GM12801 (cell line): ENCODE measurements around the gene AUTS2.

ENCODE experiments used
- TF ChIP-seq, protein P1 (sequence below): IDR thresholded peaks from one replicate; pipeline ENCODE4 v1.5.1; 2011; ENCODE audit warnings: control low read depth; ENCODE audit not compliant: insufficient read length; ENCODE audit errors: extremely low read depth

AUTS2 gene

DNA sequence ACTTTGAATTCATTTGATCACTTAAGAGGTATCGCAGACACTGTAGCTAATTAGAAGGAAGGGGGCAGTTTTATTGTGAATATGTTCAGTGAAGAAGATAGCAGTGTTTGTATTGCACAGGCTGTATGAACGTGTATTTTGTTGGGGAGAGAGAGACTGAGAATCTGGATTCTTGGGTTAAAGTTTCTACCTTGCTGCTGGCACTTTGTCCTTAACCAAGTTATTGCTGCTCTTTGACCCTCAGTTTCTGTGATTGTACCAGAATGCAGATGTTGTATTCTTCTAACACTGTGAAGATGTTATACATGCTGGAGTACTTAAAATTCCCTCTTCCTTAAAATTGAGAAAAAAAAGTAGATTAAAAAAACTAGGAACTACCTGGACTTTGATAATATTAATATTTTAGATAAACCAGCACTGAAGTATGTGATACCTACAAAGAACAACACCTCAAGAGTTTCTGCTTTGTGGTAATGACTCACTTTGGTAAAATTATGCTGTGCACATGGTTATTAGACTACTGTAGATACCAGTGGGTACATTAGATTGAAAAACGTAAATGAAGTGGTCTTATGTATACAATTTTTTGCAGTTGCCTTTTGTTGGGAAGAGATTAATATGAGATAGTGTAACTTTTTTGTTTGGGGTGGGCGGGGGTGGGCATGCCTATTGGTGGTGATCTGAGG, 321.3 kb downstream of the AUTS2 start:
- TF ChIP-seq, protein P1, sequence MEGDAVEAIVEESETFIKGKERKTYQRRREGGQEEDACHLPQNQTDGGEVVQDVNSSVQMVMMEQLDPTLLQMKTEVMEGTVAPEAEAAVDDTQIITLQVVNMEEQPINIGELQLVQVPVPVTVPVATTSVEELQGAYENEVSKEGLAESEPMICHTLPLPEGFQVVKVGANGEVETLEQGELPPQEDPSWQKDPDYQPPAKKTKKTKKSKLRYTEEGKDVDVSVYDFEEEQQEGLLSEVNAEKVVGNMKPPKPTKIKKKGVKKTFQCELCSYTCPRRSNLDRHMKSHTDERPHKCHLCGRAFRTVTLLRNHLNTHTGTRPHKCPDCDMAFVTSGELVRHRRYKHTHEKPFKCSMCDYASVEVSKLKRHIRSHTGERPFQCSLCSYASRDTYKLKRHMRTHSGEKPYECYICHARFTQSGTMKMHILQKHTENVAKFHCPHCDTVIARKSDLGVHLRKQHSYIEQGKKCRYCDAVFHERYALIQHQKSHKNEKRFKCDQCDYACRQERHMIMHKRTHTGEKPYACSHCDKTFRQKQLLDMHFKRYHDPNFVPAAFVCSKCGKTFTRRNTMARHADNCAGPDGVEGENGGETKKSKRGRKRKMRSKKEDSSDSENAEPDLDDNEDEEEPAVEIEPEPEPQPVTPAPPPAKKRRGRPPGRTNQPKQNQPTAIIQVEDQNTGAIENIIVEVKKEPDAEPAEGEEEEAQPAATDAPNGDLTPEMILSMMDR = no peak

GRCh38 chr7:69920797-69921196, 322.5 kb downstream of the AUTS2 start:
- TF ChIP-seq, protein P1 = no peak

- TF ChIP-seq, protein P1 = no peak
Measured at GRCh38 chr7:69922026-69922803, 323.9 kb downstream of the AUTS2 start.

GRCh38 chr7:69927461-69927860, 329.2 kb downstream of the AUTS2 start:
- TF ChIP-seq, protein P1 = no peak

- TF ChIP-seq, protein P1 = no peak
Measured at GRCh38 chr7:69928621-69929020, 330.3 kb downstream of the AUTS2 start.

DNA sequence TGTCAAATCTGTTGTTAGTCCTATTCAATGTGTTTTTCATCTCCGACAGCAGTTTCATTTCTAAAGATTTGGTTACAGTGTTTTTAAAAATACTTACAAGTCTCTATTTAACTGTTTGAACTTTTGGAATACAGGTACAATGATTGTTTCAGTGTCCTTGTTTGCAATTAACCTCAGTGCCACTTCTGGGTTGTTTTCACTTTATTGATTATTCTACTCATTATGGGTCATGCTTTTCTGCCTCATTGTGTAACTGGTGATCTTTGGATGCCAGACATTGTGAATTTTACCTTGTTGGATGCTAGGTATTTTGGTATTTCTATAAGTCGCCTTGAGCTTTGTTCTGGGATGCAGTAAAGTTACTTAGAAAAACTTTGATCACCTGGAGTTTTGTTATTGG, 331.3 kb downstream of the AUTS2 start:
- TF ChIP-seq, protein P1 = no peak

GRCh38 chr7:69932034-69932628, 333.9 kb downstream of the AUTS2 start:
- TF ChIP-seq, protein P1 = no peak
